Endodermal cell (in vitro differentiated cells): ENCODE results near the gene UBB. TPM values are rescaled to one million over a fixed set of nuclear protein-coding genes. Genes with fewer than 3 reads are reported as not detected.

Experiments used
- DNase-seq: peaks from one replicate; pipeline ENCODE4 v3.0.0-alpha.2; 2017
- H3K27ac ChIP-seq: 2 replicates; pipeline ENCODE4 v1.5.1; 2013; ENCODE audit warnings: mild to moderate bottlenecking, low read depth, low read length, moderate library complexity
- H3K27me3 ChIP-seq: 2 replicates; pipeline ENCODE4 v1.6.1; 2013; ENCODE audit warnings: mild to moderate bottlenecking, low read length, moderate library complexity; ENCODE audit not compliant: insufficient read depth, control insufficient read depth, poor library complexity, severe bottlenecking
- H3K36me3 ChIP-seq: 2 replicates; pipeline ENCODE4 v1.7.0; 2013; ENCODE audit warnings: mild to moderate bottlenecking, low read length, moderate library complexity; ENCODE audit not compliant: control insufficient read depth, insufficient read depth
- H3K4me1 ChIP-seq: one replicate; pipeline ENCODE4 v1.7.0; 2013; ENCODE audit warnings: low read length; ENCODE audit not compliant: control insufficient read depth, insufficient read depth
- H3K4me3 ChIP-seq: 2 replicates; pipeline ENCODE4 v1.5.1; 2013; ENCODE audit warnings: mild to moderate bottlenecking, low read length, moderate library complexity
- H3K9ac ChIP-seq: 2 replicates; pipeline ENCODE4 v1.6.1; 2013; ENCODE audit warnings: mild to moderate bottlenecking, low read length, moderate library complexity; ENCODE audit not compliant: poor library complexity, severe bottlenecking; ENCODE audit errors: extremely low read depth
- H3K9me3 ChIP-seq: 2 replicates; pipeline ENCODE4 v1.6.1; 2013; ENCODE audit warnings: mild to moderate bottlenecking, low read length, moderate library complexity; ENCODE audit not compliant: control insufficient read depth
- H3K27ac Mint-ChIP-seq: 2 replicates; pipeline ENCODE4 v1.8.0; 2020; ENCODE audit warnings: mixed read lengths
- H3K27me3 Mint-ChIP-seq: 2 replicates; pipeline ENCODE4 v1.8.0; 2021; ENCODE audit warnings: mild to moderate bottlenecking, mixed read lengths; ENCODE audit not compliant: insufficient read depth
- H3K36me3 Mint-ChIP-seq: 2 replicates; pipeline ENCODE4 v1.8.0; 2020; ENCODE audit warnings: low read depth, mixed read lengths
- H3K4me1 Mint-ChIP-seq: 2 replicates; pipeline ENCODE4 v1.8.0; 2020; ENCODE audit warnings: mixed read lengths
- H3K4me3 Mint-ChIP-seq: 2 replicates; pipeline ENCODE4 v1.8.0; 2020; ENCODE audit warnings: mild to moderate bottlenecking, moderate library complexity, mixed read lengths
- H3K9me3 Mint-ChIP-seq: 2 replicates; pipeline ENCODE4 v1.8.0; 2020; ENCODE audit warnings: mild to moderate bottlenecking, mixed read lengths
- CTCF ChIP-seq: fragments of 200-600 bp; sonication (generic); conservative IDR thresholded peaks from 2 replicates; pipeline ENCODE4 v1.5.0; 2021; ENCODE audit warnings: antibody characterized with exemption, mild to moderate bottlenecking
- WGBS, 2 experiments: methylation state at CpG; one replicate each; pipeline versions ENCODE4 v1.1.5 to v1.1.7; 2013; ENCODE audit warnings: missing lambda C conversion rate in 2 of 2, mixed read lengths in 1 of 2; ENCODE audit not compliant: insufficient coverage in 1 of 2, insufficient read length in 1 of 2; 5-methylcytosine and 5-hydroxymethylcytosine counted together
- total RNA-seq, 2 donors: library from RNA; stranded (reverse); fragmentation: NEBNext Ultra II Directional in 1 of 2; extraction: Animal tissue kit (Norgen Biotek cat#: 25700) in 1 of 2; gene quantifications; 2 replicates in 1 of 2; 3 replicates in 1 of 2; pipeline ENCODE4 v1.2.1, GENCODE V29; 2021

Gene UBB
- total RNA-seq, 2 donors from 2014 or later = 1,658 to 1,721 TPM

GRCh38 chr17:16407911-16408588, 27.2 kb downstream of the UBB start:
- H3K27ac Mint-ChIP-seq = no peak overlapping the region
- H3K27me3 Mint-ChIP-seq = no peaks in the 10 kb centered on the region
- Histone ChIP-seq H3K27me3 (no peaks in the 10 kb centered on the region), H3K9ac (no peak overlapping the region), H3K27ac (peak overlapping the region; percentile 72), H3K9me3 (no peaks in the 10 kb centered on the region), H3K4me1 (no peaks in the 10 kb centered on the region), H3K4me3 (no peak overlapping the region), H3K36me3 (no peaks in the 10 kb centered on the region)
- H3K36me3 Mint-ChIP-seq = no peaks in the 10 kb centered on the region
- 65 to 76% methylated on average over 4 to 13 of the region's 14 CpGs for WGBS, 2 experiments
- H3K4me3 Mint-ChIP-seq = no peak overlapping the region
- peak; percentile 83 for DNase-seq
- TF ChIP-seq CTCF = no peak
- no peaks in the 10 kb centered on the region for H3K4me1 Mint-ChIP-seq
- H3K9me3 Mint-ChIP-seq = peaks cover 1% of the 10 kb centered on the region

- Histone ChIP-seq H3K4me1 (peaks cover 7% of the 10 kb centered on the region), H3K27me3 (no peaks in the 10 kb centered on the region), H3K36me3 (no peaks in the 10 kb centered on the region), H3K9ac (no peak within 1 kb of the TSS), H3K9me3 (no peaks in the 10 kb centered on the region), H3K27ac (no peak within 1 kb of the TSS), H3K4me3 (no peak within 1 kb of the TSS)
- no peaks in the 10 kb centered on the region for H3K9me3 Mint-ChIP-seq
- peak within 1 kb of the TSS; percentile 7 for H3K4me3 Mint-ChIP-seq
- peak; percentile 80 for TF ChIP-seq CTCF
- WGBS, 2 experiments = 60% methylated on average over 21 of the region's 21 CpGs; no CpG with 5 or more reads in 1 of the 2 experiments
- H3K36me3 Mint-ChIP-seq = no peaks in the 10 kb centered on the region
- no peak within 1 kb of the TSS for H3K27ac Mint-ChIP-seq
- no peaks in the 10 kb centered on the region for H3K4me1 Mint-ChIP-seq
- DNase-seq = peak; percentile 92
- no peaks in the 10 kb centered on the region for H3K27me3 Mint-ChIP-seq
Observed at GRCh38 chr17:16415031-16415924, 34.4 kb downstream of the UBB start, which contains the start of gene TRPV2. TSS of gene TRPV2 (plus strand) at chr17:16415571. CDS start at chr17:16417669, 2,098 bp downstream.

- TF ChIP-seq CTCF = no peak
- Mint-ChIP-seq H3K27ac (no peak overlapping the region), H3K27me3 (peaks cover 2% of the 10 kb centered on the region)
Observed at GRCh38 chr17:16417399-16417798, 36.5 kb downstream of the UBB start.

More at GRCh38 chr17:16417399-16417798, 36.5 kb downstream of the UBB start:
- H3K36me3 Mint-ChIP-seq = no peaks in the 10 kb centered on the region
- 90 to 94% methylated on average over 3 to 7 of the region's 7 CpGs for WGBS, 2 experiments
- Histone ChIP-seq H3K9ac (no peak overlapping the region), H3K4me3 (no peak overlapping the region), H3K27me3 (no peaks in the 10 kb centered on the region), H3K4me1 (peaks cover 7% of the 10 kb centered on the region), H3K9me3 (no peaks in the 10 kb centered on the region), H3K36me3 (no peaks in the 10 kb centered on the region), H3K27ac (no peak overlapping the region)
- no peaks in the 10 kb centered on the region for H3K9me3 Mint-ChIP-seq
- H3K4me1 Mint-ChIP-seq = no peaks in the 10 kb centered on the region
- no peak overlapping the region for H3K4me3 Mint-ChIP-seq
- no peak for DNase-seq
